ENCODE results near the gene EXD3. TPM values are rescaled to one million over a fixed set of nuclear protein-coding genes. Genes with fewer than 3 reads are reported as not detected.

Gene EXD3
- total RNA-seq, 1 donor from 2014 or later = 19.9 TPM

GRCh38 chr9:137306066-137306849 lies 116.7 kb downstream of the EXD3 start:
- peak overlapping the region; percentile 70 for H3K27ac Mint-ChIP-seq (ENCODE audit: unreplicated experiment)
- no peaks in the 10 kb centered on the region for H3K9me3 Mint-ChIP-seq (ENCODE audit: unreplicated experiment)
- H3K4me3 Mint-ChIP-seq (ENCODE audit: unreplicated experiment) = no peak overlapping the region
- H3K4me1 Mint-ChIP-seq (ENCODE audit: unreplicated experiment) = peaks cover 19% of the 10 kb centered on the region
- H3K27me3 Mint-ChIP-seq (ENCODE audit: unreplicated experiment) = peaks cover 7% of the 10 kb centered on the region
- TF ChIP-seq CTCF (IDR thresholded peaks at IDR 0.05; ENCODE audit: unreplicated experiment) = no peak
- H3K36me3 Mint-ChIP-seq (ENCODE audit: low read depth, unreplicated experiment) = no peaks in the 10 kb centered on the region
- peak; percentile 78 for DNase-seq (ENCODE audit: low spot score)

DNA sequence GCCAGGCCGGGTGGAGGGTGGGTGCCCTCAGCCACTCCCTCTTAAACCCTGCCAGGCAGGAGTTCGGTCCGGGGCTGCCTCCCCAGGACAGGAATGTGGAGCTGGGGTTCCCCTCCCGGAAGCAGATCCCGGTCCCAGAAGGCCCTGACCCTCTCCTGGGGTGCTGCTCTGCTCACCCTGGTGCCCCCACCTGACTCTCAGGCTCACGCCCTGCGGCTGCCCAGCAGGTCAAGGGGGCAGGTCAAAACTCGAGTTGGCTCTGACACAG lies 117.2 kb downstream of the EXD3 start:
- DNase-seq (ENCODE audit: low spot score) = no peak
- Mint-ChIP-seq H3K36me3 (ENCODE audit: low read depth, unreplicated experiment) (no peaks in the 10 kb centered on the region), H3K9me3 (ENCODE audit: unreplicated experiment) (no peaks in the 10 kb centered on the region), H3K4me3 (ENCODE audit: unreplicated experiment) (peak overlapping the region; percentile 73), H3K27me3 (ENCODE audit: unreplicated experiment) (peaks cover 8% of the 10 kb centered on the region), H3K27ac (ENCODE audit: unreplicated experiment) (peak overlapping the region; percentile 86), H3K4me1 (ENCODE audit: unreplicated experiment) (peaks cover 19% of the 10 kb centered on the region)
- TF ChIP-seq CTCF (IDR thresholded peaks at IDR 0.05; ENCODE audit: unreplicated experiment) = no peak

DNA sequence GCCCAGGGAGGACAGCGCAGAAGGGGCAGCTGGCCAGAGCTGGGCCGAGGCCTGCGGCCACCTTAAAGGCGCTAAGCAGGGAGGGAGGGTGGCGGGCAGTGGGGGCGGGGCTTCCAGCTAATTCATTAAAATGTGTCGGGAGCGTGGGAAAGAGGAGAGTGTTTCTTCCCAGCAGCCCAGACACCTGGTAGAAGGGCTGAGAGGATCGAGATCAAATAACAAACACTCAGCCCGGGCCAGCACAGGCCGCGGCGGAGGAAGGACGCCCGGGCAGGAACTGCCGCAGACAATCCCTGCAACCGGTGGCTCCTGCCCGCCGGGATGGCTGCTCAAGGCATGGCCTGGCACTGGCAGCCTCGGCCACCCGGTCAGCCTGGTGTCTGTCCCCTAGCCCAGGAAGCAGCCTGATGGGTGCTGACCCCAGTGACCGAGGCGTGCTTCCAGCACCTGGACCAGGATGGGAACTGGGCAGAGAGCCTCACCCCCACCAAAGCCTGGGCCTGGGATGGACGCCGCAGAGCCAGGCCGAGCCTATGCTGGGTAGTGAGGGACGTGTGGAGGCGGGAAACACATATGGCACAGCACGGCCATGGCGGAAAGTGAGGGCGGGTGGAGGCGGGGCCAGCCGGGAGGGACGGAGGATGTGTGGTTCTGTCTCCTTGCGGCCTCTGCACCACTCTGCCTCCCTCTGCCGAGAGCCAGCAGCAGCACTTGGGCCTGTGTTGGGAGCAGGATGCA lies 117.7 kb downstream of the EXD3 start:
- no peak for TF ChIP-seq CTCF (IDR thresholded peaks at IDR 0.05; ENCODE audit: unreplicated experiment)
- Mint-ChIP-seq H3K4me1 (ENCODE audit: unreplicated experiment) (peaks cover 19% of the 10 kb centered on the region), H3K36me3 (ENCODE audit: low read depth, unreplicated experiment) (no peaks in the 10 kb centered on the region), H3K27me3 (ENCODE audit: unreplicated experiment) (peaks cover 6% of the 10 kb centered on the region), H3K4me3 (ENCODE audit: unreplicated experiment) (peak overlapping the region; percentile 73), H3K27ac (ENCODE audit: unreplicated experiment) (peak overlapping the region; percentile 86), H3K9me3 (ENCODE audit: unreplicated experiment) (no peaks in the 10 kb centered on the region)
- DNase-seq (ENCODE audit: low spot score) = peak; percentile 78

GRCh38 chr9:137304383-137305059 lies 118.4 kb downstream of the EXD3 start:
- no peak for TF ChIP-seq CTCF (IDR thresholded peaks at IDR 0.05; ENCODE audit: unreplicated experiment)
- H3K4me3 Mint-ChIP-seq (ENCODE audit: unreplicated experiment) = no peak overlapping the region
- peaks cover 4% of the 10 kb centered on the region for H3K27me3 Mint-ChIP-seq (ENCODE audit: unreplicated experiment)
- peak; percentile 58 for DNase-seq (ENCODE audit: low spot score)
- H3K4me1 Mint-ChIP-seq (ENCODE audit: unreplicated experiment) = peaks cover 23% of the 10 kb centered on the region
- no peaks in the 10 kb centered on the region for H3K9me3 Mint-ChIP-seq (ENCODE audit: unreplicated experiment)
- H3K27ac Mint-ChIP-seq (ENCODE audit: unreplicated experiment) = no peak overlapping the region
- peaks cover 5% of the 10 kb centered on the region for H3K36me3 Mint-ChIP-seq (ENCODE audit: low read depth, unreplicated experiment)

All from endothelial cell (in vitro differentiated cells).